B cell (primary cell): ENCODE measurements around the gene PRDM5.

Experiments used
- CTCF ChIP-seq: fragments of 200-600 bp; IDR thresholded peaks from one replicate; pipeline ENCODE4 v1.8.0; 2022; ENCODE audit warnings: antibody characterized with exemption, mild to moderate bottlenecking
- EZH2 ChIP-seq: IDR thresholded peaks from 2 replicates; pipeline ENCODE4 v1.6.1; 2012; ENCODE audit warnings: borderline replicate concordance, low read depth, mild to moderate bottlenecking, moderate library complexity, low read length; ENCODE audit not compliant: insufficient read depth, poor library complexity, severe bottlenecking

DNA sequence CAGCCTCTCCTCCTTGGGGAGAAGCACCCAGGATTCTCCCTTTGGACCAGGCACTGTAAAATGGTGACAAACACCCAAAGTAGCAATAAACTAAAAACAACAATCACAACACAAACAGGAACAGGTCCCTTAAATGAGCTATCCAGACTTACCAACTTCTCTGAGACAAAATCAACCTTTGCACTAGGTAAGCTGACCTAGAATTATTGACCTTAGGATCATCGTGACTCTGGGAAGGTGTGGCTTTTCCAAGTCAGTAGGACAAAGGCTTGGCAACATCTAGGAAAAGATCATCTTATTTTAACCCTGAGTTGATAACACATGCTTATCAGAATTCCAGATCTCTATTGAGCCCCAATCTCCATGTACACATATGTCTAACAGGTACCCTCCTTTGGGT, 166.7 kb downstream of the PRDM5 start:
- TF ChIP-seq CTCF: no peak
- TF ChIP-seq EZH2: no peak
